Keratinocyte (primary cell): ENCODE data around the gene ID1.

Source experiments
- EZH2 ChIP-seq: IDR thresholded peaks from one replicate; pipeline ENCODE4 v1.6.1; 2012; ENCODE audit warnings: inconsistent platforms, mild to moderate bottlenecking, low read length, moderate library complexity
- TF ChIP-seq, protein P1 (sequence below), 3 experiments: IDR thresholded peaks in 1 of 3; conservative IDR thresholded peaks in 1 of 3; optimal IDR thresholded peaks in 1 of 3; 2 replicates in 2 of 3; 3 replicates in 1 of 3; pipeline versions ENCODE3 to v1.5.1; 2011; ENCODE audit warnings: low read length in 3 of 3, mild to moderate bottlenecking in 3 of 3, moderate library complexity in 2 of 3, control low read depth in 1 of 3, inconsistent platforms in 1 of 3; ENCODE audit not compliant: insufficient read depth in 2 of 3; ENCODE audit errors: extremely low read depth in 1 of 3

GRCh38 chr20:31615416-31615815 is 10.3 kb downstream of the ID1 start:
- TF ChIP-seq, protein P1, sequence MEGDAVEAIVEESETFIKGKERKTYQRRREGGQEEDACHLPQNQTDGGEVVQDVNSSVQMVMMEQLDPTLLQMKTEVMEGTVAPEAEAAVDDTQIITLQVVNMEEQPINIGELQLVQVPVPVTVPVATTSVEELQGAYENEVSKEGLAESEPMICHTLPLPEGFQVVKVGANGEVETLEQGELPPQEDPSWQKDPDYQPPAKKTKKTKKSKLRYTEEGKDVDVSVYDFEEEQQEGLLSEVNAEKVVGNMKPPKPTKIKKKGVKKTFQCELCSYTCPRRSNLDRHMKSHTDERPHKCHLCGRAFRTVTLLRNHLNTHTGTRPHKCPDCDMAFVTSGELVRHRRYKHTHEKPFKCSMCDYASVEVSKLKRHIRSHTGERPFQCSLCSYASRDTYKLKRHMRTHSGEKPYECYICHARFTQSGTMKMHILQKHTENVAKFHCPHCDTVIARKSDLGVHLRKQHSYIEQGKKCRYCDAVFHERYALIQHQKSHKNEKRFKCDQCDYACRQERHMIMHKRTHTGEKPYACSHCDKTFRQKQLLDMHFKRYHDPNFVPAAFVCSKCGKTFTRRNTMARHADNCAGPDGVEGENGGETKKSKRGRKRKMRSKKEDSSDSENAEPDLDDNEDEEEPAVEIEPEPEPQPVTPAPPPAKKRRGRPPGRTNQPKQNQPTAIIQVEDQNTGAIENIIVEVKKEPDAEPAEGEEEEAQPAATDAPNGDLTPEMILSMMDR (optimal IDR thresholded peaks at IDR 0.05 in 1 of 3, IDR thresholded peaks at IDR 0.05 in 1 of 3, conservative IDR thresholded peaks at IDR 0.05 in 1 of 3; ENCODE audit: extremely low read depth in 1 of 3, insufficient read depth in 2 of 3, low read length in 3 of 3) = no peak
- no peak for TF ChIP-seq EZH2
